Aorta (tissue), 5 donors: Measurements from ENCODE around the gene AUTS2. TPM values are rescaled to one million over a fixed set of nuclear protein-coding genes. Genes with fewer than 3 reads are reported as not detected.

Source experiments
- ATAC-seq: fragments of 200-7000 bp; cut with Tn5 transposase; one replicate; pipeline ENCODE4 v1.9.1; 2022; ENCODE audit warnings: moderate library complexity; ENCODE audit not compliant: low FRiP score
- DNase-seq, 2 donors: peaks; one replicate each; pipeline ENCODE4 v3.0.0-alpha.2; 2020
- H3K27ac ChIP-seq, 2 donors: one replicate each; pipeline ENCODE4 v1.5.1; 2013; ENCODE audit warnings: low read length in 2 of 2, mild to moderate bottlenecking in 2 of 2, moderate library complexity in 2 of 2, control low read depth in 1 of 2, inconsistent platforms in 1 of 2, low read depth in 1 of 2
- H3K27me3 ChIP-seq, 2 donors: one replicate each; pipeline ENCODE4 v1.6.1; 2013; ENCODE audit warnings: control low read depth in 1 of 2, low read length in 1 of 2, mild to moderate bottlenecking in 1 of 2, moderate library complexity in 1 of 2; ENCODE audit not compliant: insufficient read depth in 2 of 2, control insufficient read depth in 1 of 2
- H3K36me3 ChIP-seq, 2 donors: one replicate each; pipeline ENCODE4 v1.6.1; 2013; ENCODE audit warnings: control low read depth in 1 of 2, low read length in 1 of 2, mild to moderate bottlenecking in 1 of 2; ENCODE audit not compliant: insufficient read depth in 2 of 2, control insufficient read depth in 1 of 2
- H3K4me1 ChIP-seq, 2 donors: one replicate each; pipeline ENCODE4 v1.6.1; 2013; ENCODE audit warnings: low read length in 2 of 2, control low read depth in 1 of 2, mild to moderate bottlenecking in 1 of 2, moderate library complexity in 1 of 2; ENCODE audit not compliant: insufficient read depth in 2 of 2, control insufficient read depth in 1 of 2
- H3K4me3 ChIP-seq, 2 donors: one replicate each; pipeline ENCODE4 v1.5.1; 2013; ENCODE audit warnings: low read length in 2 of 2, control low read depth in 1 of 2, mild to moderate bottlenecking in 1 of 2
- H3K9me3 ChIP-seq: one replicate; pipeline ENCODE4 v1.6.1; 2013; ENCODE audit warnings: mild to moderate bottlenecking, low read length; ENCODE audit not compliant: control insufficient read depth
- WGBS, 2 donors: extraction: QIAGEN DNeasy Blood & Tissue Kit; methylation state at CpG; one replicate each; pipeline ENCODE4 v1.1.7; 2013; 5-methylcytosine and 5-hydroxymethylcytosine counted together
- intact Hi-C, 2 donors: fragments of 100-400 bp; cut with DNase I; formaldehyde crosslinking; loops; one replicate each; pipeline versions ENCODE4 v1.14.2 to v1.15.0; 2022
- polyA plus RNA-seq, 2 donors: library from polyadenylated mRNA; stranded (reverse); fragments of 200-250 nt; gene quantifications; one replicate each; pipeline ENCODE4 v1.2.3, GENCODE V29; 2013
- total RNA-seq, 2 donors: library from RNA; stranded (reverse); fragmentation: NEBNext Ultra II Directional; extraction: Animal tissue kit (Norgen Biotek cat#: 25700); gene quantifications; one replicate each; pipeline ENCODE4 v1.2.1, GENCODE V29; 2021
- donor health status: healthy with polysubstance abuse.
- donor health status: Bipolar disorder and iron deficiency.
- donor health status: DM: no; HTN: no; CAD: no.
- donor health status: DM: no; HTN: no; CAD: no.
- donor health status: DM: yes; HTN: yes; CAD: no.

The AUTS2 gene
- total and polyA plus RNA-seq, 4 donors: 3.9 to 102 (median 57.0) TPM

- Histone ChIP-seq H3K9me3 (no peaks in the 10 kb centered on the region), H3K4me1 (no peaks in the 10 kb centered on the region), H3K36me3 (peaks cover 10 to 16% of the 10 kb centered on the region in 2 donors), H3K27ac (no peak overlapping the region), H3K4me3 (no peak overlapping the region), H3K27me3 (no peaks in the 10 kb centered on the region)
- intact Hi-C loops: no loop called here
- DNase-seq (no peak), ATAC-seq (no peak)
- WGBS, 2 donors: 91 to 96% methylated on average over 25 of the region's 25 CpGs
Measured at GRCh38 chr7:70787286-70787685, 1189.0 kb downstream of the AUTS2 start.

DNA sequence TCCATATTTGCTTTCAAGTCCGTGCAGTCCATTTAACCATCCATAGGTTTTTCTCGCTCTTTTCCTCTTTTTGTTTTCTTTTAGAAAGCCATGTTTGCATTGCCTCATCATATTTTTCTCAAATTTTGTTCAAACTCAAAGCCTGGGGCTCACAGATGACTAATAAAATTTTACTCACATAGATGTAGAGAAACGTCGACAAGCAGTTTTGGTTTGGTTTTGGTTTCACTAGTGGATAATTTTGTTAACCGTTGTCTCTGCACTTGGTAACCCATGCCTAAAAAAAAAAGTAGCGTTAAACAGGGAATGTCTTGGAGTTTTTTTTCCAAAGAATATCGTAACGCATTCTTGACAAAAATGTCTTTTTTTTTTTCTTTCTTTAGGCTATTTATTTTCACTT, 1189.5 kb downstream of the AUTS2 start:
- Histone ChIP-seq H3K9me3 (no peaks in the 10 kb centered on the region), H3K4me3 (no peak overlapping the region), H3K27ac (no peak overlapping the region), H3K27me3 (no peaks in the 10 kb centered on the region), H3K4me1 (no peaks in the 10 kb centered on the region), H3K36me3 (peaks cover 12 to 16% of the 10 kb centered on the region in 2 donors)
- no peak for DNase-seq
- WGBS, 2 donors: 83 to 87% methylated on average over 8 of the region's 8 CpGs
- intact Hi-C loops: no loop called here
- no peak for ATAC-seq

- Histone ChIP-seq H3K4me3 (no peak overlapping the region), H3K27me3 (no peaks in the 10 kb centered on the region), H3K27ac (no peak overlapping the region), H3K9me3 (no peaks in the 10 kb centered on the region), H3K36me3 (peaks cover 14 to 16% of the 10 kb centered on the region in 2 donors), H3K4me1 (no peaks in the 10 kb centered on the region)
- WGBS, 2 donors: 81 to 87% methylated on average over 7 of the region's 7 CpGs
- ATAC-seq (no peak), DNase-seq (no peak)
- intact Hi-C loops: no loop called here
Measured at GRCh38 chr7:70788276-70788675, 1190.0 kb downstream of the AUTS2 start.

- Histone ChIP-seq H3K27ac (no peak overlapping the region), H3K36me3 (peaks cover 11 to 15% of the 10 kb centered on the region in 2 donors), H3K9me3 (no peaks in the 10 kb centered on the region), H3K4me3 (no peak overlapping the region), H3K27me3 (no peaks in the 10 kb centered on the region), H3K4me1 (no peaks in the 10 kb centered on the region)
- ATAC-seq (no peak), DNase-seq (no peak)
- intact Hi-C loops: no loop called here
- 97 to 98% methylated on average over 41 to 43 of the region's 43 CpGs for WGBS, 2 donors
Measured at GRCh38 chr7:70789481-70790214, 1191.4 kb downstream of the AUTS2 start.

DNA sequence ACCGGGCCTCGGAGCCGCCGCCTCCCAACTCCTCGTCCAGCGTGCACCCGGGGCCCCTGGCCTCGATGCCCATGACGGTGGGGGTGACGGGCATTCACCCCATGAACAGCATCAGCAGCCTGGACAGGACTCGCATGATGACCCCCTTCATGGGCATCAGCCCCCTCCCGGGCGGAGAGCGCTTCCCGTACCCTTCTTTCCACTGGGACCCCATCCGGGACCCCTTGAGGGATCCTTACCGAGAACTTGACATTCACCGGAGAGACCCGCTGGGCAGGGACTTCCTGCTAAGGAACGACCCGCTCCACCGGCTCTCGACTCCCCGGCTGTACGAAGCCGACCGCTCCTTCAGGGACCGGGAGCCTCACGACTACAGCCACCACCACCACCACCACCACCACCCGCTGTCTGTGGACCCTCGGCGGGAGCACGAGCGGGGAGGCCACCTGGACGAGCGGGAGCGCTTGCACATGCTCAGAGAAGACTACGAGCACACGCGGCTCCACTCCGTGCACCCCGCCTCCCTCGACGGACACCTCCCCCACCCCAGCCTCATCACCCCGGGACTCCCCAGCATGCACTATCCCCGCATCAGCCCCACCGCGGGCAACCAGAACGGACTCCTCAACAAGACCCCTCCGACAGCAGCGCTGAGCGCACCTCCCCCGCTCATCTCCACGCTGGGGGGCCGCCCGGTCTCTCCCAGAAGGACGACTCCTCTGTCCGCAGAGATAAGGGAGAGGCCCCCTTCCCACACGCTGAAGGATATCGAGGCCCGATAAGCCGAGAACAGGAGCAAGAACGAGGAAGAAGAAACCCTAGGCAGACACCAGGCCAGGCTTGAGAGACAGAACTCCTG, 1192.2 kb downstream of the AUTS2 start:
- intact Hi-C loops: no loop called here
- Histone ChIP-seq H3K9me3 (no peaks in the 10 kb centered on the region), H3K27me3 (no peaks in the 10 kb centered on the region), H3K4me1 (no peaks in the 10 kb centered on the region), H3K4me3 (no peak overlapping the region), H3K36me3 (peaks cover 9 to 11% of the 10 kb centered on the region in 2 donors), H3K27ac (no peak overlapping the region)
- DNase-seq (peak in 1 of 2 donors; percentile 45), ATAC-seq (peak; percentile 15)
- WGBS, 2 donors: 95 to 96% methylated on average over 63 of the region's 63 CpGs

DNA sequence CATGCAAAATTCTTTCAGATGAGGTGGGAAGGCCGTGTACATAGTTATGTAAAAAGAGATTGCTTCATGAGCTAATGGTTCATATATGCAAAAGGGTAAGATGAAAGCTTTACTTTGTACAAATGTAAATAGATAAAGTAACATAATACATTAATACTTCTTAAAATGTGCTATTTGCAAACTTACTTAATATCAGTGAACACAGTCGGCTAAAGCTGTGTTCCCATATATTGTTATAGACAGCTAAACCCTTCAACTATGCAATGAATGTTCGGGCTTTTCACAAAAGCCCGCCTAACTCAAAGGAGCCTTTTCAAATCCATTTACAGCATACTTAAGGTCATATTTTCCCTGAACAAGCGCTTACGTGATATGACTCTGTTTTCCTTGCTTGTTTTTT, 1193.1 kb downstream of the AUTS2 start:
- DNase-seq: no peak
- H3K27ac ChIP-seq: no peak overlapping the region
- no peaks in the 10 kb centered on the region for H3K27me3 ChIP-seq
- intact Hi-C loops: no loop called here
- 76 to 82% methylated on average over 6 of the region's 6 CpGs for WGBS, 2 donors
- H3K4me3 ChIP-seq: no peak overlapping the region
- no peaks in the 10 kb centered on the region for H3K9me3 ChIP-seq
- ATAC-seq: no peak
- peaks cover 6 to 11% of the 10 kb centered on the region in 2 donors for H3K36me3 ChIP-seq
- no peaks in the 10 kb centered on the region for H3K4me1 ChIP-seq

- H3K27me3 ChIP-seq: no peaks in the 10 kb centered on the region
- H3K4me3 ChIP-seq: no peak overlapping the region
- no peaks in the 10 kb centered on the region for H3K9me3 ChIP-seq
- peaks cover 5 to 11% of the 10 kb centered on the region in 2 donors for H3K36me3 ChIP-seq
- H3K27ac ChIP-seq: no peak overlapping the region
- no peaks in the 10 kb centered on the region for H3K4me1 ChIP-seq
- DNase-seq: no peak
- 87 to 89% methylated on average over 8 of the region's 8 CpGs for WGBS, 2 donors
- intact Hi-C loops: no loop called here
- ATAC-seq: no peak
Measured at GRCh38 chr7:70793060-70793459, 1194.8 kb downstream of the AUTS2 start.

GRCh38 chr7:70793821-70794220, 1195.5 kb downstream of the AUTS2 start:
- H3K4me1 ChIP-seq: no peaks in the 10 kb centered on the region
- DNase-seq (no peak), ATAC-seq (no peak)
- H3K27me3 ChIP-seq: no peaks in the 10 kb centered on the region
- H3K9me3 ChIP-seq: no peaks in the 10 kb centered on the region
- intact Hi-C loops: no loop called here
- H3K36me3 ChIP-seq: peaks cover 3 to 7% of the 10 kb centered on the region in 2 donors
- no peak overlapping the region for H3K4me3 ChIP-seq
- no peak overlapping the region for H3K27ac ChIP-seq
- WGBS, 2 donors: 81 to 85% methylated on average over 9 of the region's 9 CpGs
